ENCODE measurements around the gene KLHL6. TPM values are rescaled to one million over a fixed set of nuclear protein-coding genes. Genes with fewer than 3 reads are reported as not detected.

KLHL6 gene
- total RNA-seq, 1 experiment from 2014 or later, result 0.03 TPM

- in situ Hi-C loops (cut with HindIII; ENCODE audit: low pct_unique_long_range_greater_than_20kb, low sequenced_read_pairs), result no loop called here
These were observed 13.2 kb downstream of the KLHL6 start for GRCh38 chr3:183542355-183542754.

GRCh38 chr3:183541738-183542137 lies 13.8 kb downstream of the KLHL6 start:
- H3K27ac ChIP-seq (ENCODE audit: low read length), result no peak overlapping the region
- in situ Hi-C loops (cut with HindIII; ENCODE audit: low pct_unique_long_range_greater_than_20kb, low sequenced_read_pairs), result no loop called here
- DNase-seq (ENCODE audit: low read depth, low spot score) (no peak), ATAC-seq (no peak)
- H3K4me3 ChIP-seq (ENCODE audit: low read depth in 2 of 2, low read length in 2 of 2), result no peak overlapping the region
- no peaks in the 10 kb centered on the region for H3K27me3 ChIP-seq (ENCODE audit: control insufficient read depth, insufficient read depth, low read length)
- TF ChIP-seq SIN3A (IDR thresholded peaks at IDR 0.05; ENCODE audit: borderline replicate concordance, insufficient read depth, low read depth, low read length) (no peak), CTCF (IDR thresholded peaks at IDR 0.05) (no peak), TCF7L2 (IDR thresholded peaks at IDR 0.05; ENCODE audit: low read depth, low read length) (no peak)
- H3K9me3 ChIP-seq (ENCODE audit: control insufficient read depth, insufficient read depth, low read depth, low read length), result no peaks in the 10 kb centered on the region
- intact Hi-C loops (cut with micrococcal nuclease; ENCODE audit: unreplicated experiment), result no loop called here
- no peaks in the 10 kb centered on the region for H3K36me3 ChIP-seq (ENCODE audit: control insufficient read depth, insufficient read depth, low read length)
- CTCF ChIA-PET, result interaction anchor here (1.2 kb wide), 1 partner anchor 39 kb away, joined by 3 read pairs; no protein-coding TSS in a partner anchor
- POLR2A ChIA-PET, result no interaction called here
- BruUV-seq (replicated peaks), result no TSS peak
- no peaks in the 10 kb centered on the region for H3K4me1 ChIP-seq (ENCODE audit: control insufficient read depth, insufficient read depth, low read length)

More at GRCh38 chr3:183542355-183542754, 13.2 kb downstream of the KLHL6 start:
- POLR2A ChIA-PET, result interaction anchor here (0.7 kb wide), 1 partner anchor 107 kb away, joined by 3 read pairs; no protein-coding TSS in a partner anchor
- no peak for ATAC-seq
- no peaks in the 10 kb centered on the region for H3K4me1 ChIP-seq (ENCODE audit: control insufficient read depth, insufficient read depth, low read length)
- no peak overlapping the region for H3K4me3 ChIP-seq (ENCODE audit: low read depth in 2 of 2, low read length in 2 of 2)
- no peaks in the 10 kb centered on the region for H3K36me3 ChIP-seq (ENCODE audit: control insufficient read depth, insufficient read depth, low read length)
- no peak for DNase-seq (ENCODE audit: low read depth, low spot score)
- H3K27ac ChIP-seq (ENCODE audit: low read length), result no peak overlapping the region
- H3K27me3 ChIP-seq (ENCODE audit: control insufficient read depth, insufficient read depth, low read length), result no peaks in the 10 kb centered on the region
- CTCF ChIA-PET, result no interaction called here
- intact Hi-C loops (cut with micrococcal nuclease; ENCODE audit: unreplicated experiment), result no loop called here
- H3K9me3 ChIP-seq (ENCODE audit: control insufficient read depth, insufficient read depth, low read depth, low read length), result no peaks in the 10 kb centered on the region
- TF ChIP-seq SIN3A (IDR thresholded peaks at IDR 0.05; ENCODE audit: borderline replicate concordance, insufficient read depth, low read depth, low read length) (no peak), REST (IDR thresholded peaks at IDR 0.05; ENCODE audit: insufficient read depth in 1 of 2, low read depth in 2 of 2, low read length in 1 of 2) (no peak), TCF7L2 (IDR thresholded peaks at IDR 0.05; ENCODE audit: low read depth, low read length) (no peak), CTCF (IDR thresholded peaks at IDR 0.05) (no peak), POLR2AphosphoS5 (IDR thresholded peaks at IDR 0.05; ENCODE audit: low read depth, low read length) (no peak)
- BruUV-seq (replicated peaks), result no TSS peak
